Naive thymus-derived CD4-positive, alpha-beta T cell (primary cell): ENCODE data around the gene SBK3. TPM values are rescaled to one million over a fixed set of nuclear protein-coding genes. Genes with fewer than 3 reads are reported as not detected.
A peak's percentile ranks its signal among the peaks of the same experiment; 100 is the strongest.

Experiments
- ATAC-seq: fragments of 150-1000 bp; cut with Tn5 transposase; 2 replicates; pipeline ENCODE4 v1.10.0; 2021; ENCODE audit warnings: mild to moderate bottlenecking, moderate library complexity
- CTCF ChIA-PET: fragments of 350-600 bp; sonication (Branson Sonifier 250); formaldehyde crosslinking; loops from one replicate; lab custom pipeline; 2021; ENCODE audit warnings: antibody characterized with exemption; lab: Charles Lee
- POLR2A ChIA-PET: fragments of 350-600 bp; sonication (Branson Sonifier 250); formaldehyde crosslinking; loops from one replicate; lab custom pipeline; 2021; ENCODE audit warnings: antibody characterized with exemption, inconsistent platforms; lab: Charles Lee
- DNase-seq, 9 donors: peaks; one replicate each; pipeline versions ENCODE4 v3.0.0 to v3.0.0-alpha.2; 2020 to 2022; ENCODE audit warnings: mixed read lengths in 1 of 9
- H3K27ac ChIP-seq: one replicate; pipeline ENCODE4 v1.7.0; 2013; ENCODE audit warnings: mild to moderate bottlenecking, low read depth, low read length, moderate library complexity
- H3K27me3 ChIP-seq, 2 donors: one replicate each; pipeline ENCODE4 v1.7.0; 2013; ENCODE audit warnings: low read length in 2 of 2, mild to moderate bottlenecking in 2 of 2, moderate library complexity in 2 of 2; ENCODE audit not compliant: control insufficient read depth in 2 of 2, insufficient read depth in 2 of 2
- H3K36me3 ChIP-seq, 3 experiments: 1 replicate in 2 of 3; 2 replicates in 1 of 3; pipeline ENCODE4 v1.7.0; 2013; ENCODE audit warnings: low read length in 3 of 3, mild to moderate bottlenecking in 3 of 3, moderate library complexity in 1 of 3; ENCODE audit not compliant: insufficient read depth in 3 of 3, control insufficient read depth in 2 of 3
- H3K4me1 ChIP-seq, 2 donors: one replicate each; pipeline ENCODE4 v1.7.0; 2013; ENCODE audit warnings: low read length in 2 of 2, mild to moderate bottlenecking in 2 of 2, moderate library complexity in 1 of 2; ENCODE audit not compliant: control insufficient read depth in 2 of 2, insufficient read depth in 2 of 2
- H3K4me3 ChIP-seq: 2 replicates; pipeline ENCODE4 v1.7.0; 2013; ENCODE audit warnings: mild to moderate bottlenecking, low read length
- H3K9me3 ChIP-seq, 3 experiments: 1 replicate in 2 of 3; 2 replicates in 1 of 3; pipeline ENCODE4 v1.7.0; 2013; ENCODE audit warnings: low read length in 3 of 3; ENCODE audit not compliant: control insufficient read depth in 2 of 3
- H3K27ac Mint-ChIP-seq, 9 donors: one replicate each; pipeline ENCODE4 v1.8.0; 2020 to 2022; ENCODE audit warnings: mixed read lengths in 9 of 9, mild to moderate bottlenecking in 8 of 9, moderate library complexity in 5 of 9, inconsistent platforms in 2 of 9
- H3K27me3 Mint-ChIP-seq, 5 donors: one replicate each; pipeline ENCODE4 v1.8.0; 2021 to 2022; ENCODE audit warnings: mixed read lengths in 5 of 5, mild to moderate bottlenecking in 1 of 5
- H3K36me3 Mint-ChIP-seq, 5 donors: one replicate each; pipeline ENCODE4 v1.8.0; 2020 to 2022; ENCODE audit warnings: mixed read lengths in 5 of 5, mild to moderate bottlenecking in 3 of 5, inconsistent platforms in 1 of 5
- H3K4me1 Mint-ChIP-seq, 7 donors: one replicate each; pipeline ENCODE4 v1.8.0; 2020 to 2022; ENCODE audit warnings: mixed read lengths in 7 of 7, mild to moderate bottlenecking in 3 of 7, inconsistent platforms in 1 of 7
- H3K4me3 Mint-ChIP-seq, 10 donors: one replicate each; pipeline ENCODE4 v1.8.0; 2020 to 2022; ENCODE audit warnings: mild to moderate bottlenecking in 10 of 10, mixed read lengths in 10 of 10, moderate library complexity in 6 of 10, inconsistent platforms in 2 of 10
- H3K9me3 Mint-ChIP-seq, 11 donors: one replicate each; pipeline ENCODE4 v1.8.0; 2020 to 2022; ENCODE audit warnings: mixed read lengths in 11 of 11, mild to moderate bottlenecking in 4 of 11, inconsistent platforms in 1 of 11, moderate library complexity in 1 of 11
- intact Hi-C, 2 donors: fragments of 100-400 bp; cut with micrococcal nuclease; formaldehyde crosslinking; loops; one replicate each; pipeline ENCODE4 v1.15.1; 2023
- polyA plus RNA-seq, 2 donors: library from polyadenylated mRNA; unstranded; fragments of 300-500 nt; fragmentation: Illumina TruSeq; gene quantifications; one replicate each; pipeline ENCODE4 v1.2.3, GENCODE V29; 2021
- total RNA-seq, 6 experiments: library from RNA in 5 of 6; stranded (reverse) in 5 of 6; gene quantifications; 1 replicate in 5 of 6; 2 replicates in 1 of 6; pipeline ENCODE4 v1.2.3 and lab custom pipeline; 2021 to 2026

The SBK3 gene
- total and polyA plus RNA-seq, 7 experiments from 2014 or later: not detected

GRCh38 chr19:55552620-55553019 lies 7.3 kb upstream of the SBK3 start:
- no peak for DNase-seq
- intact Hi-C loops: no loop called here
- Histone ChIP-seq H3K27ac (no peak overlapping the region), H3K27me3 (no peaks in the 10 kb centered on the region), H3K4me1 (no peaks in the 10 kb centered on the region), H3K9me3 (no peaks in the 10 kb centered on the region), H3K4me3 (no peak overlapping the region), H3K36me3 (no peaks in the 10 kb centered on the region)
- Mint-ChIP-seq H3K27me3 (peaks cover under 1 to 21% (median 9%) of the 10 kb centered on the region in 5 donors), H3K36me3 (no peaks in the 10 kb centered on the region), H3K27ac (no peak overlapping the region), H3K9me3 (no peaks in the 10 kb centered on the region), H3K4me3 (no peak overlapping the region), H3K4me1 (peaks cover 0 to 2% (median 0%) of the 10 kb centered on the region in 7 donors)
- ChIA-PET POLR2A (no interaction called here), CTCF (no interaction called here)
- ATAC-seq: no peak

GRCh38 chr19:55552206-55552605 lies 6.9 kb upstream of the SBK3 start:
- H3K9me3 Mint-ChIP-seq: no peaks in the 10 kb centered on the region
- ChIA-PET CTCF (no interaction called here), POLR2A (no interaction called here)
- no peaks in the 10 kb centered on the region for H3K36me3 Mint-ChIP-seq
- no peak overlapping the region for H3K27ac ChIP-seq
- no peaks in the 10 kb centered on the region for H3K27me3 ChIP-seq
- DNase-seq: no peak
- no peak overlapping the region for H3K4me3 ChIP-seq
- ATAC-seq: no peak
- no peak overlapping the region for H3K4me3 Mint-ChIP-seq
- peaks cover 0 to 2% (median 0%) of the 10 kb centered on the region in 7 donors for H3K4me1 Mint-ChIP-seq
- H3K27me3 Mint-ChIP-seq: peaks cover 4 to 25% (median 13%) of the 10 kb centered on the region in 5 donors
- intact Hi-C loops: no loop called here
- H3K36me3 ChIP-seq: no peaks in the 10 kb centered on the region
- no peaks in the 10 kb centered on the region for H3K4me1 ChIP-seq
- peak overlapping the region in 1 of 9 donors; percentile 18 for H3K27ac Mint-ChIP-seq
- no peaks in the 10 kb centered on the region for H3K9me3 ChIP-seq

DNA sequence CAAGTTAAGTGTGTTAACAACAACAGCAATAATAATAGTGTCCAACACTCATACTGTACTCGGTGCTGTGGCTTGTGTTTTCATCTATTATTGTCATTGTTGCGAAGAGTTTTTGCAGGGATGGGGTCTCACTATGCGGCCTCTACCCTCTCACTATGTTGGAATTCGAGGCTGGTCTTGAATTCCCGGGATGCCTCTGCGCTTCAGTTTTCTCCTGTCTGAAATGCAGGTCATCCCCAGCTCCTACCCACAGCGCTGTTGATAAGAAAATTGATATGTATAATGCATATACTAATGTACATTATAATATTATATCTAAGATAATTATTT lies 4.9 kb upstream of the SBK3 start:
- POLR2A ChIA-PET: no interaction called here
- H3K4me3 Mint-ChIP-seq: no peak overlapping the region
- intact Hi-C loops: no loop called here
- CTCF ChIA-PET: no interaction called here
- no peaks in the 10 kb centered on the region for H3K9me3 ChIP-seq
- no peaks in the 10 kb centered on the region for H3K27me3 ChIP-seq
- H3K36me3 Mint-ChIP-seq: no peaks in the 10 kb centered on the region
- H3K27ac ChIP-seq: no peak overlapping the region
- H3K27me3 Mint-ChIP-seq: peaks cover 13 to 36% (median 17%) of the 10 kb centered on the region in 5 donors
- no peak overlapping the region for H3K27ac Mint-ChIP-seq
- H3K4me3 ChIP-seq: no peak overlapping the region
- ATAC-seq (no peak), DNase-seq (no peak)
- no peaks in the 10 kb centered on the region for H3K36me3 ChIP-seq
- H3K9me3 Mint-ChIP-seq: no peaks in the 10 kb centered on the region
- H3K4me1 Mint-ChIP-seq: peaks cover 0 to 8% (median 0%) of the 10 kb centered on the region in 7 donors
- H3K4me1 ChIP-seq: no peaks in the 10 kb centered on the region

- ATAC-seq (no peak), DNase-seq (no peak)
- CTCF ChIA-PET: no interaction called here
- H3K4me1 ChIP-seq: no peaks in the 10 kb centered on the region
- Mint-ChIP-seq H3K27ac (no peak overlapping the region), H3K4me1 (peaks cover 0 to 10% (median 0%) of the 10 kb centered on the region in 7 donors), H3K36me3 (no peaks in the 10 kb centered on the region), H3K4me3 (no peak overlapping the region), H3K9me3 (peaks cover 0 to 2% (median 0%) of the 10 kb centered on the region in 11 donors), H3K27me3 (peaks cover 15 to 39% (median 17%) of the 10 kb centered on the region in 5 donors)
- no peak overlapping the region for H3K27ac ChIP-seq
- intact Hi-C loops: no loop called here
- no peaks in the 10 kb centered on the region for H3K27me3 ChIP-seq
- H3K36me3 ChIP-seq: no peaks in the 10 kb centered on the region
- POLR2A ChIA-PET: no interaction called here
- H3K9me3 ChIP-seq: no peaks in the 10 kb centered on the region
- no peak overlapping the region for H3K4me3 ChIP-seq
These were observed 4.4 kb upstream of the SBK3 start for GRCh38 chr19:55549500-55550320.

- DNase-seq (no peak), ATAC-seq (peak; percentile 32)
- peaks cover 11 to 35% (median 17%) of the 10 kb centered on the region in 5 donors for H3K27me3 Mint-ChIP-seq
- no peaks in the 10 kb centered on the region for H3K9me3 ChIP-seq
- H3K27me3 ChIP-seq: no peaks in the 10 kb centered on the region
- H3K36me3 ChIP-seq: no peaks in the 10 kb centered on the region
- no peaks in the 10 kb centered on the region for H3K36me3 Mint-ChIP-seq
- H3K27ac ChIP-seq: no peak overlapping the region
- no peak overlapping the region for H3K4me3 Mint-ChIP-seq
- intact Hi-C loops: no loop called here
- CTCF ChIA-PET: no interaction called here
- peak overlapping the region in 1 of 9 donors; percentile 49 for H3K27ac Mint-ChIP-seq
- no peaks in the 10 kb centered on the region for H3K4me1 ChIP-seq
- POLR2A ChIA-PET: no interaction called here
- peaks cover 0 to 6% (median 0%) of the 10 kb centered on the region in 11 donors for H3K9me3 Mint-ChIP-seq
- no peak overlapping the region for H3K4me3 ChIP-seq
- H3K4me1 Mint-ChIP-seq: peaks cover 0 to 10% (median 0%) of the 10 kb centered on the region in 7 donors
These were observed 1.7 kb upstream of the SBK3 start for GRCh38 chr19:55546822-55547614.

GRCh38 chr19:55546011-55546410 lies 668 bp upstream of the SBK3 start:
- no peaks in the 10 kb centered on the region for H3K36me3 ChIP-seq
- DNase-seq (no peak), ATAC-seq (no peak)
- H3K4me3 ChIP-seq: no peak overlapping the region
- no peaks in the 10 kb centered on the region for H3K27me3 ChIP-seq
- intact Hi-C loops: no loop called here
- Mint-ChIP-seq H3K4me1 (peaks cover 0 to 10% (median 0%) of the 10 kb centered on the region in 7 donors), H3K36me3 (no peaks in the 10 kb centered on the region), H3K9me3 (peaks cover 0 to 6% (median 0%) of the 10 kb centered on the region in 11 donors), H3K27me3 (peaks cover 11 to 35% (median 21%) of the 10 kb centered on the region in 5 donors), H3K27ac (peak overlapping the region in 1 of 9 donors; percentile 25), H3K4me3 (no peak overlapping the region)
- no peaks in the 10 kb centered on the region for H3K4me1 ChIP-seq
- POLR2A ChIA-PET: no interaction called here
- H3K9me3 ChIP-seq: no peaks in the 10 kb centered on the region
- H3K27ac ChIP-seq: no peak overlapping the region
- CTCF ChIA-PET: no interaction called here
